Lower leg skin (tissue), 4 donors: Measurements from ENCODE around the gene SLC35F6. TPM values are rescaled to one million over a fixed set of nuclear protein-coding genes. Genes with fewer than 3 reads are reported as not detected.

ENCODE experiments used
- DNase-seq, 2 donors: peaks; one replicate each; pipeline ENCODE4 v3.0.0-alpha.2; 2019; ENCODE audit warnings: low spot score in 2 of 2
- H3K4me3 ChIP-seq: fragments of 200-600 bp; sonication (generic); 2 replicates; pipeline ENCODE4 v1.5.1; 2017; ENCODE audit warnings: mild to moderate bottlenecking, low read depth; ENCODE audit not compliant: poor library complexity, severe bottlenecking
- CTCF ChIP-seq, 3 donors: fragments of 450-650 bp; IDR thresholded peaks; one replicate each; pipeline ENCODE4 v1.5.1; 2016; ENCODE audit warnings: antibody characterized with exemption in 3 of 3, mild to moderate bottlenecking in 3 of 3, moderate library complexity in 2 of 3
- POLR2A ChIP-seq, 2 donors: fragments of 450-650 bp; IDR thresholded peaks; one replicate each; pipeline ENCODE4 v1.6.1; 2016 to 2017; ENCODE audit warnings: antibody characterized with exemption in 2 of 2, mild to moderate bottlenecking in 1 of 2, moderate library complexity in 1 of 2
- WGBS, 2 donors: methylation state at CpG; one replicate each; pipeline ENCODE4 v1.1.5; 2018; 5-methylcytosine and 5-hydroxymethylcytosine counted together
- intact Hi-C: fragments of 100-400 bp; cut with DNase I; formaldehyde crosslinking; loops from one replicate; pipeline ENCODE4 v1.15.0; 2023; ENCODE audit warnings: low total_unique reads
- total RNA-seq, 4 donors: library from RNA; depleted of rRNA; stranded (reverse); fragments of >200 nt; gene quantifications; one replicate each; pipeline ENCODE4 v1.1.0, GENCODE V29; 2016

The SLC35F6 gene
- total RNA-seq, 4 donors from 2014 or later, result 51.0 to 96.7 (median 87.4) TPM

- intact Hi-C loops, result no loop called here
- H3K4me3 ChIP-seq, result no peak overlapping the region
- TF ChIP-seq CTCF (IDR thresholded peaks at IDR 0.05) (no peak), POLR2A (IDR thresholded peaks at IDR 0.05) (no peak)
- no peak for DNase-seq
- WGBS, 2 donors, result 88 to 89% methylated on average over 9 of the region's 9 CpGs
These were observed 30.7 kb upstream of the SLC35F6 start for GRCh38 chr2:26733413-26733812.

GRCh38 chr2:26735097-26735496 lies 29.0 kb upstream of the SLC35F6 start:
- 54 to 64% methylated on average over 5 of the region's 5 CpGs for WGBS, 2 donors
- no peak for DNase-seq
- no peak overlapping the region for H3K4me3 ChIP-seq
- intact Hi-C loops, result no loop called here
- TF ChIP-seq POLR2A (IDR thresholded peaks at IDR 0.05), result no peak
- TF ChIP-seq CTCF (IDR thresholded peaks at IDR 0.05), result no peak

GRCh38 chr2:26735883-26736588 lies 28.0 kb upstream of the SLC35F6 start:
- DNase-seq, result no peak
- TF ChIP-seq POLR2A (IDR thresholded peaks at IDR 0.05), result no peak
- peak in 1 of 3 donors; percentile 25 for TF ChIP-seq CTCF (IDR thresholded peaks at IDR 0.05)
- no peak overlapping the region for H3K4me3 ChIP-seq
- 55 to 75% methylated on average over 8 of the region's 8 CpGs for WGBS, 2 donors
- intact Hi-C loops, result no loop called here

GRCh38 chr2:26737221-26737620 lies 26.9 kb upstream of the SLC35F6 start:
- 84 to 94% methylated on average over 4 of the region's 4 CpGs for WGBS, 2 donors
- intact Hi-C loops, result no loop called here

GRCh38 chr2:26738481-26738880 lies 25.6 kb upstream of the SLC35F6 start:
- intact Hi-C loops, result no loop called here
- H3K4me3 ChIP-seq, result no peak overlapping the region
- no peak for DNase-seq
- TF ChIP-seq POLR2A (IDR thresholded peaks at IDR 0.05) (no peak), CTCF (IDR thresholded peaks at IDR 0.05) (no peak)
- 84 to 95% methylated on average over 4 of the region's 4 CpGs for whole genome bisulfite sequencing, 2 donors

More at GRCh38 chr2:26737221-26737620, 26.9 kb upstream of the SLC35F6 start:
- DNase-seq, result no peak
- H3K4me3 ChIP-seq, result no peak overlapping the region
- TF ChIP-seq POLR2A (IDR thresholded peaks at IDR 0.05) (no peak), CTCF (IDR thresholded peaks at IDR 0.05) (no peak)

- WGBS, 2 donors, result 94 to 96% methylated on average over 7 of the region's 7 CpGs
- intact Hi-C loops, result no loop called here
- TF ChIP-seq POLR2A (IDR thresholded peaks at IDR 0.05) (no peak), CTCF (IDR thresholded peaks at IDR 0.05) (no peak)
- DNase-seq, result no peak
- no peak overlapping the region for H3K4me3 ChIP-seq
These were observed 24.6 kb upstream of the SLC35F6 start for GRCh38 chr2:26739514-26739913.
